ENCODE results near the gene PDE3A.

GRCh38 chr12:20436316-20436715, 68.0 kb downstream of the PDE3A start:
- no peak for TF ChIP-seq BHLHE40 (IDR thresholded peaks at IDR 0.05; ENCODE audit: low read depth, low read length)
- TF ChIP-seq CTCF (conservative IDR thresholded peaks at IDR 0.05; ENCODE audit: low read depth, low read length): no peak
- TF ChIP-seq POLR2A (IDR thresholded peaks at IDR 0.05; ENCODE audit: low read depth, low read length): no peak
- no peak for TF ChIP-seq MAZ (IDR thresholded peaks at IDR 0.05; ENCODE audit: borderline replicate concordance, low read depth, low read length)
- TF ChIP-seq, protein P1, sequence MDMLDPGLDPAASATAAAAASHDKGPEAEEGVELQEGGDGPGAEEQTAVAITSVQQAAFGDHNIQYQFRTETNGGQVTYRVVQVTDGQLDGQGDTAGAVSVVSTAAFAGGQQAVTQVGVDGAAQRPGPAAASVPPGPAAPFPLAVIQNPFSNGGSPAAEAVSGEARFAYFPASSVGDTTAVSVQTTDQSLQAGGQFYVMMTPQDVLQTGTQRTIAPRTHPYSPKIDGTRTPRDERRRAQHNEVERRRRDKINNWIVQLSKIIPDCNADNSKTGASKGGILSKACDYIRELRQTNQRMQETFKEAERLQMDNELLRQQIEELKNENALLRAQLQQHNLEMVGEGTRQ (IDR thresholded peaks at IDR 0.05; ENCODE audit: low read depth, low read length): no peak
- no peak for TF ChIP-seq RFX5 (IDR thresholded peaks at IDR 0.05; ENCODE audit: low read depth, low read length)
- no peak for TF ChIP-seq SMC3 (IDR thresholded peaks at IDR 0.05; ENCODE audit: low read depth, low read length)
- TF ChIP-seq CHD1 (IDR thresholded peaks at IDR 0.05; ENCODE audit: low read depth, low read length): no peak
- TF ChIP-seq RCOR1 (IDR thresholded peaks at IDR 0.05; ENCODE audit: insufficient replicate concordance, low read length): no peak
- no peak for TF ChIP-seq RAD21 (IDR thresholded peaks at IDR 0.05; ENCODE audit: low read length)

All from IMR-90 (cell line).